Duodenal mucosa (tissue), 2 donors: ENCODE data around the gene RPL22L1.

Source experiments
- H3K27ac ChIP-seq: one replicate; pipeline ENCODE4 v1.7.0; 2013; ENCODE audit warnings: low read depth, low read length
- H3K27me3 ChIP-seq, 2 donors: one replicate each; pipeline ENCODE4 v1.7.0; 2013; ENCODE audit warnings: low read length in 2 of 2, control low read depth in 1 of 2; ENCODE audit not compliant: insufficient read depth in 2 of 2, control insufficient read depth in 1 of 2
- H3K36me3 ChIP-seq, 2 donors: one replicate each; pipeline ENCODE4 v1.7.0; 2013; ENCODE audit warnings: low read length in 2 of 2, control low read depth in 1 of 2; ENCODE audit not compliant: insufficient read depth in 2 of 2, control insufficient read depth in 1 of 2
- H3K4me1 ChIP-seq, 2 donors: one replicate each; pipeline ENCODE4 v1.7.0; 2013; ENCODE audit warnings: low read length in 2 of 2, control low read depth in 1 of 2; ENCODE audit not compliant: insufficient read depth in 2 of 2, control insufficient read depth in 1 of 2
- H3K4me3 ChIP-seq, 2 donors: one replicate each; pipeline ENCODE4 v1.7.0; 2013; ENCODE audit warnings: low read length in 2 of 2, low read depth in 1 of 2
- H3K9ac ChIP-seq, 2 donors: one replicate each; pipeline ENCODE4 v1.7.0; 2013; ENCODE audit warnings: low read length in 2 of 2, low read depth in 1 of 2
- H3K9me3 ChIP-seq, 2 donors: one replicate each; pipeline ENCODE4 v1.7.0; 2013; ENCODE audit warnings: low read length in 2 of 2, control low read depth in 1 of 2; ENCODE audit not compliant: control insufficient read depth in 1 of 2

Gene RPL22L1

DNA sequence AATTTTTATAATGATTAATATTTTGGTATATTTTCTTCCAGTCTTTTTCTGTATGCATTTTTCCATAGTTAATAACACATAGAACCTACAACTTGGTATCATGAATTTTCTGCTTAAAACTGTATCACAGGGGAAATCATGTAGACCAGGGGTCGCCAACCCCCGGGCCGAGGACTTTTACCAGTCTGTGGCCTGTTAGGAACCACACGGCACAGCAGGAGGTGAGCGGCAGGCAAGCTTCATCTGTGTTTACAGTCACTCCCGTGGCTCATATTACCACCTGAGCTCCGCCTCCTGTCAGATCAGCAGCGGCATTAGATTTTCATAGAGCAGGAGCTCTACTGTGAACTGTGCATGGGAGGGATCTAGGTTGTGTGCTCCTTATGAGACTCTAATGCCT is 54.7 kb downstream of the RPL22L1 start:
- Histone ChIP-seq H3K4me3 (no peak overlapping the region), H3K9me3 (no peaks in the 10 kb centered on the region), H3K36me3 (no peaks in the 10 kb centered on the region), H3K27ac (no peak overlapping the region), H3K4me1 (peaks cover 13 to 18% of the 10 kb centered on the region in 2 donors), H3K9ac (no peak overlapping the region), H3K27me3 (no peaks in the 10 kb centered on the region)
